ENCODE data around the gene ENDOD1. TPM values are rescaled to one million over a fixed set of nuclear protein-coding genes. Genes with fewer than 3 reads are reported as not detected.

Gene ENDOD1
- total RNA-seq, 2 experiments from 2014 or later, result 13.0 to 14.1 TPM

DNA sequence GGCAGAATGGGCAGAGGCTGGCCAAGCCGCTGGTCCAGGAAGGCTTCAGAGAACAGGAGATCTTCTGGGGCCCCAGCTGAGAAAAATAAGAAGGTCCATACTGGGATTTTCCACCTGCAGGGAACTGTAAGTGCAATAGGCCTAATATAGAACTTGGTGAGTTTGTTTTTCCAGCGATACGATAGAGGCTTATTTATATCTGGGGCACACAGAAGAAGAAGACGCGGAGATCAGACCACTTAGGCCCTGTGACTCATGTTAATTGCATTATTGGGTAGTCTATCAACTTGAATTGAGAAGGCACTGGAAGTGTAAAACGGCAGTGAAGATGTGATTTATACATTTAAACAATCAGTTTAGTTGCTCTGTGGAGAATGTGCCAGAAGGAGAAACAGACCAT lies 30.6 kb upstream of the ENDOD1 start:
- ChIA-PET POLR2A (no interaction called here), CTCF (interaction anchor here (1.1 kb wide), 1 partner anchor 8 kb away, joined by 3 read pairs; no protein-coding TSS in a partner anchor)
- TF ChIP-seq, protein P1, sequence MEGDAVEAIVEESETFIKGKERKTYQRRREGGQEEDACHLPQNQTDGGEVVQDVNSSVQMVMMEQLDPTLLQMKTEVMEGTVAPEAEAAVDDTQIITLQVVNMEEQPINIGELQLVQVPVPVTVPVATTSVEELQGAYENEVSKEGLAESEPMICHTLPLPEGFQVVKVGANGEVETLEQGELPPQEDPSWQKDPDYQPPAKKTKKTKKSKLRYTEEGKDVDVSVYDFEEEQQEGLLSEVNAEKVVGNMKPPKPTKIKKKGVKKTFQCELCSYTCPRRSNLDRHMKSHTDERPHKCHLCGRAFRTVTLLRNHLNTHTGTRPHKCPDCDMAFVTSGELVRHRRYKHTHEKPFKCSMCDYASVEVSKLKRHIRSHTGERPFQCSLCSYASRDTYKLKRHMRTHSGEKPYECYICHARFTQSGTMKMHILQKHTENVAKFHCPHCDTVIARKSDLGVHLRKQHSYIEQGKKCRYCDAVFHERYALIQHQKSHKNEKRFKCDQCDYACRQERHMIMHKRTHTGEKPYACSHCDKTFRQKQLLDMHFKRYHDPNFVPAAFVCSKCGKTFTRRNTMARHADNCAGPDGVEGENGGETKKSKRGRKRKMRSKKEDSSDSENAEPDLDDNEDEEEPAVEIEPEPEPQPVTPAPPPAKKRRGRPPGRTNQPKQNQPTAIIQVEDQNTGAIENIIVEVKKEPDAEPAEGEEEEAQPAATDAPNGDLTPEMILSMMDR (IDR thresholded peaks at IDR 0.05), result no peak
- Mint-ChIP-seq H3K4me3 (no peak overlapping the region), H3K27me3 (peaks cover 13% of the 10 kb centered on the region), H3K27ac (no peak overlapping the region), H3K9me3 (no peaks in the 10 kb centered on the region), H3K36me3 (ENCODE audit: low read depth) (no peaks in the 10 kb centered on the region), H3K4me1 (ENCODE audit: low read depth) (no peaks in the 10 kb centered on the region)
- ATAC-seq (no peak), DNase-seq (no peak)
- intact Hi-C loops (cut with micrococcal nuclease), result no loop called here

DNA sequence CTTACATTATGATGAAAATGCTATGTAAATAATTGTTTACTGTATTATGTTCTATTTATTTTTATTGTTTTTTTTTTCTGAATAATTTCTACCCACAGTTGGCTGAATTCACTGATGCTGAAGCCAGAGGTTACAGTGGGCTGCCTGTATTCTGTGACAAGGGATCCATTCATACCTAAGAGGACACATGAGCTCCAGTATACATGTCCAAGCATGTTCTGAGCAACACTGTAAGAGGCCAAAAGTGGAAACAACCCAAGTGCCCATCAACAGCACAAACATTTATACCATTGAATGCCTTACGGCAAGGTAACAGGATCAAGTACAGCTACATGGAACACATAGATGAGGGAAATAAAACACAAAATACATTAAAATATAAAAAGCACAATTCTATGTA lies 24.3 kb upstream of the ENDOD1 start:
- intact Hi-C loops (cut with micrococcal nuclease), result loop anchor here (5.0 to 10.0 kb wide), 2 partner anchors 93 to 639 kb away; partner anchors contain the start of genes CWC15 and KDM4D
- ATAC-seq (no peak), DNase-seq (no peak)
- peaks cover 3% of the 10 kb centered on the region for H3K27me3 Mint-ChIP-seq
- peaks cover 13% of the 10 kb centered on the region for H3K4me1 Mint-ChIP-seq (ENCODE audit: low read depth)
- no peaks in the 10 kb centered on the region for H3K9me3 Mint-ChIP-seq
- H3K27ac Mint-ChIP-seq, result no peak overlapping the region
- H3K4me3 Mint-ChIP-seq, result no peak overlapping the region
- ChIA-PET CTCF (interaction anchor here (0.6 to 3.6 kb wide), 3 partner anchors 9 to 85 kb away, joined by 3 to 24 read pairs (median 4); no protein-coding TSS in a partner anchor), POLR2A (no interaction called here)
- TF ChIP-seq, protein P1 (IDR thresholded peaks at IDR 0.05), result no peak
- peaks cover 14% of the 10 kb centered on the region for H3K36me3 Mint-ChIP-seq (ENCODE audit: low read depth)

DNA sequence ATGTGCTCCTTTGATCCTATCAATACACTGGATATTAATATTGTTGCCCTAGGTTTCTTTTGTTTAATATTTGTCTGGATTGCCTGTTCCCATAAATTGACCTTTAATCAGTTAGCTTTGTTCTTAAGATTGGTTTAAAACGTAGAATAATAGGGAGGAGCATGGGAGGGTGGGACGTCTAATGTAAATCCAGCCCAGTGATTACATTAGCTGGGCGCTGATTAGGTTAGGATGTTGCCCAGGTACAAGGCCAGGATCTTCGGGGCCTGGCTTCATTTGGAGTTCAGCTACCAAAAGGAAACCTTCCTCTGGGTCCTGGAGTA lies 23.0 kb upstream of the ENDOD1 start, which contains the start of gene SRSF8:
Gene SRSF8, plus strand, starts transcription at position 204 of the 323 bp plus-strand sequence. CDS start 308 bp downstream, outside the sequence.
- intact Hi-C loops (cut with micrococcal nuclease), result loop anchor here (5.0 to 10.0 kb wide), 2 partner anchors 94 to 638 kb away; partner anchors contain the start of genes CWC15 and KDM4D
- H3K27me3 Mint-ChIP-seq, result no peaks in the 10 kb centered on the region

DNA sequence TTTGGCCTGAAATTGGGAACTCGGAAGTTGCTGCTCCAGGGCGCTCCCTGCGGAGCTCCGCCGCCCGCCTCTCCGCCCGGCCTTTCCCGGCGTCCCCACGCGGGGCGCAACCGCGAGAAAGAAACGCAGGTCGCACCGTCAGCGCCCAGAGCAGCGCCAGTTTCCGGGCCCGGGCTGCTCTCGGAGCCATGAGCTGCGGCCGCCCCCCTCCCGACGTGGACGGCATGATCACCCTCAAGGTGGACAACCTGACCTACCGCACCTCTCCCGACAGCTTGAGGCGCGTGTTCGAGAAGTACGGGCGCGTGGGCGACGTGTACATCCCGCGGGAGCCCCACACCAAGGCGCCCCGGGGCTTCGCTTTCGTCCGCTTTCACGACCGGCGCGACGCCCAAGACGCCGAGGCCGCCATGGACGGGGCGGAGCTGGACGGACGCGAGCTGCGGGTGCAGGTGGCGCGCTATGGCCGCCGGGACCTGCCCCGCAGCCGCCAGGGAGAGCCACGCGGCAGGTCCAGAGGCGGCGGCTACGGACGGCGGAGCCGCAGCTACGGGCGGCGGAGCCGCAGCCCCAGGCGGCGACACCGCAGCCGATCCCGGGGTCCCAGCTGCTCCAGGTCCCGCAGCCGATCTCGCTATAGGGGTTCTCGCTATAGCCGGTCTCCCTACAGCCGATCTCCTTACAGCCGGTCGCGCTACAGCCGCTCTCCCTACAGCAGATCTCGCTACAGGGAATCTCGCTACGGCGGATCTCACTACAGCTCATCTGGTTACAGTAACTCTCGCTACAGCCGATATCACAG lies 22.4 kb upstream of the ENDOD1 start:
- Mint-ChIP-seq H3K27me3 (no peaks in the 10 kb centered on the region), H3K9me3 (no peaks in the 10 kb centered on the region), H3K4me3 (peak overlapping the region; percentile 100), H3K4me1 (ENCODE audit: low read depth) (peaks cover 22% of the 10 kb centered on the region), H3K27ac (peak overlapping the region; percentile 98), H3K36me3 (ENCODE audit: low read depth) (peaks cover 21% of the 10 kb centered on the region)
- CTCF ChIA-PET, result interaction anchor here (0.8 to 12.0 kb wide), 22 partner anchors 9 to 723 kb away, joined by 3 to 185 read pairs (median 4); partner anchors contain the start of genes CEP57, ENDOD1 and KDM4F
- DNase-seq (peak; percentile 78), ATAC-seq (peak; percentile 64)
- TF ChIP-seq, protein P1 (IDR thresholded peaks at IDR 0.05), result peak; percentile 41
- intact Hi-C loops (cut with micrococcal nuclease), result loop anchor here (5.0 to 10.0 kb wide), 2 partner anchors 95 to 638 kb away; partner anchors contain the start of genes CWC15 and KDM4D
- POLR2A ChIA-PET, result interaction anchor here (0.6 to 5.4 kb wide), 22 partner anchors 13 to 1327 kb away, joined by 3 to 57 read pairs (median 4); partner anchors contain the start of genes CEP57, CWC15, ENDOD1 and FAM76B

More for the DNA sequence above, 23.0 kb upstream of the ENDOD1 start, which contains the start of gene SRSF8:
- ChIA-PET POLR2A (interaction anchor here (0.8 to 5.4 kb wide), 7 partner anchors 14 to 164 kb away, joined by 3 to 57 read pairs (median 8); partner anchors contain the start of genes ENDOD1 and SESN3), CTCF (interaction anchor here (0.8 to 12.0 kb wide), 18 partner anchors 8 to 724 kb away, joined by 3 to 185 read pairs (median 4); partner anchors contain the start of genes CEP57, ENDOD1 and KDM4F)
- Mint-ChIP-seq H3K27ac (peak within 1 kb of the TSS; percentile 98), H3K9me3 (no peaks in the 10 kb centered on the region), H3K4me3 (peak within 1 kb of the TSS; percentile 100), H3K4me1 (ENCODE audit: low read depth) (peaks cover 22% of the 10 kb centered on the region), H3K36me3 (ENCODE audit: low read depth) (peaks cover 21% of the 10 kb centered on the region)
- TF ChIP-seq, protein P1 (IDR thresholded peaks at IDR 0.05), result no peak
- DNase-seq (no peak), ATAC-seq (peak; percentile 18)
